ENCODE results near the gene ETNPPL. TPM values are rescaled to one million over a fixed set of nuclear protein-coding genes. Genes with fewer than 3 reads are reported as not detected.

ETNPPL gene
- total RNA-seq, 1 experiment from 2014 or later: 0.66 TPM

DNA sequence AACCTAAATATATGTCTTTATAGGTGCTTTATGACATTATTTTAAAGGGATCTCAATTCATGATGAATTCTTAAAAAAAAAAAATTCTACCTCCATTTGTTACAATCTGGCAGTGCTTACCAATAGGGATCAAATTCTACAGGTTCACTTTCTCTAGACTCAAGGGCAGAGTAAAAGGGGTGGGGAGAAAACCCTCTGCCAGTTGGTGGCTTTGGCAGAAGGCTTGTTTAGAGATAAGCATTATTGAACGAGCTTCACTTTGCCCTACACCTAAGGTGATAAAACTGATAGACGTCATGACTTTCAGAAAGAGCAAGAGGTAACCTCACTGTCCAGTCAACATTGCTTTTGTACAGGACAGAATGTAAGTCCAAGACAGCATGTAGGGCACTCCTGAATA lies 58.9 kb downstream of the ETNPPL start (continued):
- TF ChIP-seq, protein P1, sequence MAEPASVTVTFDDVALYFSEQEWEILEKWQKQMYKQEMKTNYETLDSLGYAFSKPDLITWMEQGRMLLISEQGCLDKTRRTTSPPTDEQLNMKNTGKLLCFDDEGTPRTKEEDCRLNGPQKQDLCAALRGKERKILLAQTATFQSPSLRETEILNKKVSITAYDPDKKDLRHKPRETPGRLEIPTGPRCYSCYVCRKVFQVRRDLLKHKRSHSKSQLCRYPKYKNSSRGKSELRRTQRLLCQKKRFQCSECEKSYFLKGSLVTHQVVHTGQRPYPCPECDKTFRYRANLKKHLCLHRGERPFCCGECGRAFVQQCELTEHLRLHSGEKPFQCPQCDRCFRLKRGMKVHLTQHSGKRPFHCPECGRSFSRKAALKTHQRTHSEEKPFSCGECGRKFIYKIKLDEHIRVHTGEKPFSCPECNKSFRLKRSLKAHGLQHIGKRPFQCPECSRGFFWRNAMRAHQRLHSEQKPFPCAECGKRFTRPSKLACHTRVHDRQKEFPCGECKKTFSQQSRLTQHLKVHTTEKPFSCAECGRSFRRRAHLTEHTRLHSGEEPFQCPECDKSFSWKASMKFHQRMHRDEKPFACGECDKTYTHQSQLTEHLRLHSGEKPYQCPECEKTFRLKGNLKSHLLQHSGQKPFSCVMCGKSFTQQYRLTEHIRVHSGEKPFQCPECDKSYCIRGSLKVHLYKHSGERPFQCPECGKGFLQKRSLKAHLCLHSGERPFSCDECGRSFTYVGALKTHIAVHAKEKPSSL (CRISPR knock-in tag; conservative IDR thresholded peaks at IDR 0.05): no peak
- TF ChIP-seq NR1H2 (CRISPR knock-in tag; IDR thresholded peaks at IDR 0.05): no peak

DNA sequence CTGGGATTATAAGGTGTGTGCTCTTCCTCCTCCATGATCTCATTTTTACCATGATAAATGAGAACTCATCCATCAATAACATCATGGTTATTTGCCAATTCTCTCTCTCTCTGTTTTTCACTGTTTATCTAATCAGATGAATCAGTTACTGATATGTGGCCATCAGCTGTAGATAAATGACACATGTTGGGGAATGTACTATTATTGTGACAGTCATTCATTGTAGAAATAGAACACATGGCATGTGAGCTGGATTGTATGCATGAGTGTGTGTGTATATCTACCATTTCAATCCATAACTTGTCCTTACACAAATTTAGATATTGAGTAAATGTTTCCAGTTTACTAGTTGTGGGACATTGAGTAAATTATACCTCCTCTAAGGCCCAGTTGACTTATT lies 59.5 kb downstream of the ETNPPL start:
- H3K4me1 Mint-ChIP-seq: no peaks in the 10 kb centered on the region
- no peaks in the 10 kb centered on the region for H3K36me3 Mint-ChIP-seq
- POLR2A ChIA-PET: no interaction called here
- CTCF ChIA-PET: no interaction called here
- TF ChIP-seq FOXP1 (CRISPR knock-in tag; IDR thresholded peaks at IDR 0.05; ENCODE audit: borderline replicate concordance): no peak
- TF ChIP-seq, protein P2, sequence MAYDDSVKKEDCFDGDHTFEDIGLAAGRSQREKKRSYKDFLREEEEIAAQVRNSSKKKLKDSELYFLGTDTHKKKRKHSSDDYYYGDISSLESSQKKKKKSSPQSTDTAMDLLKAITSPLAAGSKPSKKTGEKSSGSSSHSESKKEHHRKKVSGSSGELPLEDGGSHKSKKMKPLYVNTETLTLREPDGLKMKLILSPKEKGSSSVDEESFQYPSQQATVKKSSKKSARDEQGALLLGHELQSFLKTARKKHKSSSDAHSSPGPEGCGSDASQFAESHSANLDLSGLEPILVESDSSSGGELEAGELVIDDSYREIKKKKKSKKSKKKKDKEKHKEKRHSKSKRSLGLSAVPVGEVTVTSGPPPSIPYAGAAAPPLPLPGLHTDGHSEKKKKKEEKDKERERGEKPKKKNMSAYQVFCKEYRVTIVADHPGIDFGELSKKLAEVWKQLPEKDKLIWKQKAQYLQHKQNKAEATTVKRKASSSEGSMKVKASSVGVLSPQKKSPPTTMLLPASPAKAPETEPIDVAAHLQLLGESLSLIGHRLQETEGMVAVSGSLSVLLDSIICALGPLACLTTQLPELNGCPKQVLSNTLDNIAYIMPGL (CRISPR knock-in tag; IDR thresholded peaks at IDR 0.05): no peak
- no peak for TF ChIP-seq RELA (CRISPR knock-in tag; IDR thresholded peaks at IDR 0.05; ENCODE audit: borderline replicate concordance)
- no peak for TF ChIP-seq ZNF219 (CRISPR knock-in tag; IDR thresholded peaks at IDR 0.05; ENCODE audit: borderline replicate concordance)
- TF ChIP-seq NR2C2 (CRISPR knock-in tag; IDR thresholded peaks at IDR 0.05): no peak
- TF ChIP-seq ELF4 (CRISPR knock-in tag; IDR thresholded peaks at IDR 0.05; ENCODE audit: low read depth): no peak
- no peak for TF ChIP-seq TCF7 (CRISPR knock-in tag; IDR thresholded peaks at IDR 0.05; ENCODE audit: low read depth)
- TF ChIP-seq, protein P3, sequence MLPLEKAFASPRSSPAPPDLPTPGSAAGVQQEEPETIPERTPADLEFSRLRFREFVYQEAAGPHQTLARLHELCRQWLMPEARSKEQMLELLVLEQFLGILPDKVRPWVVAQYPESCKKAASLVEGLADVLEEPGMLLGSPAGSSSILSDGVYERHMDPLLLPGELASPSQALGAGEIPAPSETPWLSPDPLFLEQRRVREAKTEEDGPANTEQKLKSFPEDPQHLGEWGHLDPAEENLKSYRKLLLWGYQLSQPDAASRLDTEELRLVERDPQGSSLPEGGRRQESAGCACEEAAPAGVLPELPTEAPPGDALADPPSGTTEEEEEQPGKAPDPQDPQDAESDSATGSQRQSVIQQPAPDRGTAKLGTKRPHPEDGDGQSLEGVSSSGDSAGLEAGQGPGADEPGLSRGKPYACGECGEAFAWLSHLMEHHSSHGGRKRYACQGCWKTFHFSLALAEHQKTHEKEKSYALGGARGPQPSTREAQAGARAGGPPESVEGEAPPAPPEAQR (CRISPR knock-in tag; IDR thresholded peaks at IDR 0.05): no peak
- TF ChIP-seq, protein P4, sequence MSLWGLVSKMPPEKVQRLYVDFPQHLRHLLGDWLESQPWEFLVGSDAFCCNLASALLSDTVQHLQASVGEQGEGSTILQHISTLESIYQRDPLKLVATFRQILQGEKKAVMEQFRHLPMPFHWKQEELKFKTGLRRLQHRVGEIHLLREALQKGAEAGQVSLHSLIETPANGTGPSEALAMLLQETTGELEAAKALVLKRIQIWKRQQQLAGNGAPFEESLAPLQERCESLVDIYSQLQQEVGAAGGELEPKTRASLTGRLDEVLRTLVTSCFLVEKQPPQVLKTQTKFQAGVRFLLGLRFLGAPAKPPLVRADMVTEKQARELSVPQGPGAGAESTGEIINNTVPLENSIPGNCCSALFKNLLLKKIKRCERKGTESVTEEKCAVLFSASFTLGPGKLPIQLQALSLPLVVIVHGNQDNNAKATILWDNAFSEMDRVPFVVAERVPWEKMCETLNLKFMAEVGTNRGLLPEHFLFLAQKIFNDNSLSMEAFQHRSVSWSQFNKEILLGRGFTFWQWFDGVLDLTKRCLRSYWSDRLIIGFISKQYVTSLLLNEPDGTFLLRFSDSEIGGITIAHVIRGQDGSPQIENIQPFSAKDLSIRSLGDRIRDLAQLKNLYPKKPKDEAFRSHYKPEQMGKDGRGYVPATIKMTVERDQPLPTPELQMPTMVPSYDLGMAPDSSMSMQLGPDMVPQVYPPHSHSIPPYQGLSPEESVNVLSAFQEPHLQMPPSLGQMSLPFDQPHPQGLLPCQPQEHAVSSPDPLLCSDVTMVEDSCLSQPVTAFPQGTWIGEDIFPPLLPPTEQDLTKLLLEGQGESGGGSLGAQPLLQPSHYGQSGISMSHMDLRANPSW (CRISPR knock-in tag; conservative IDR thresholded peaks at IDR 0.05; ENCODE audit: low read depth): no peak
- TF ChIP-seq, protein P1 (CRISPR knock-in tag; conservative IDR thresholded peaks at IDR 0.05): no peak
- H3K4me3 Mint-ChIP-seq: no peak overlapping the region
- no peaks in the 10 kb centered on the region for H3K9me3 Mint-ChIP-seq
- DNase-seq (ENCODE audit: low spot score) (no peak), ATAC-seq (no peak)
- no peak overlapping the region for H3K27ac Mint-ChIP-seq
- no peaks in the 10 kb centered on the region; the same call in 1 of the 2 replicates for H3K27me3 Mint-ChIP-seq (ENCODE audit: low read depth)

DNA sequence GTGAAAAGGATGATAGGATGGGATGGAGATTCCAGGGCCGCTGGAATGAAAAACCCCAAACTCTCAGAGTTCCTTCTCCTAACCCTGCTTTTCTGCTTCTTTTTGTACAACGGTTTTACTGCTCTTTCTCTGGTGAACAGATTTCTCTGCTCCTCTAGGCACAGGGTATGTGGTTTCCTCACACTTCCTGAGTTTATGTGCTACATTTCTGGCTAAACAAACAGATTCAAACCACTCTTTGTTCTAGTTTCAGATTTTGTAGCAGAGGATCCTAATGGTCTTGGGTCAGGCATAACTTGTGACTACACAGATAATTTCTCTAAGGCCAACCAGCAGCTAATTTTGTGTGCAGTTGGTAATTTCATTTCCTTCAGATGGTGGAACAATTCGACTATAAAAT lies 59.9 kb downstream of the ETNPPL start:
- H3K9me3 Mint-ChIP-seq: no peaks in the 10 kb centered on the region
- no peaks in the 10 kb centered on the region for H3K4me1 Mint-ChIP-seq
- TF ChIP-seq TP53 (CRISPR knock-in tag; IDR thresholded peaks at IDR 0.05) (no peak), GTF2I (CRISPR knock-in tag; conservative IDR thresholded peaks at IDR 0.05) (no peak), MYBL2 (CRISPR knock-in tag; IDR thresholded peaks at IDR 0.05) (no peak), SMAD3 (CRISPR knock-in tag; IDR thresholded peaks at IDR 0.05; ENCODE audit: borderline replicate concordance) (no peak), ZNF232 (CRISPR knock-in tag; IDR thresholded peaks at IDR 0.05) (no peak)
- TF ChIP-seq, protein P5, sequence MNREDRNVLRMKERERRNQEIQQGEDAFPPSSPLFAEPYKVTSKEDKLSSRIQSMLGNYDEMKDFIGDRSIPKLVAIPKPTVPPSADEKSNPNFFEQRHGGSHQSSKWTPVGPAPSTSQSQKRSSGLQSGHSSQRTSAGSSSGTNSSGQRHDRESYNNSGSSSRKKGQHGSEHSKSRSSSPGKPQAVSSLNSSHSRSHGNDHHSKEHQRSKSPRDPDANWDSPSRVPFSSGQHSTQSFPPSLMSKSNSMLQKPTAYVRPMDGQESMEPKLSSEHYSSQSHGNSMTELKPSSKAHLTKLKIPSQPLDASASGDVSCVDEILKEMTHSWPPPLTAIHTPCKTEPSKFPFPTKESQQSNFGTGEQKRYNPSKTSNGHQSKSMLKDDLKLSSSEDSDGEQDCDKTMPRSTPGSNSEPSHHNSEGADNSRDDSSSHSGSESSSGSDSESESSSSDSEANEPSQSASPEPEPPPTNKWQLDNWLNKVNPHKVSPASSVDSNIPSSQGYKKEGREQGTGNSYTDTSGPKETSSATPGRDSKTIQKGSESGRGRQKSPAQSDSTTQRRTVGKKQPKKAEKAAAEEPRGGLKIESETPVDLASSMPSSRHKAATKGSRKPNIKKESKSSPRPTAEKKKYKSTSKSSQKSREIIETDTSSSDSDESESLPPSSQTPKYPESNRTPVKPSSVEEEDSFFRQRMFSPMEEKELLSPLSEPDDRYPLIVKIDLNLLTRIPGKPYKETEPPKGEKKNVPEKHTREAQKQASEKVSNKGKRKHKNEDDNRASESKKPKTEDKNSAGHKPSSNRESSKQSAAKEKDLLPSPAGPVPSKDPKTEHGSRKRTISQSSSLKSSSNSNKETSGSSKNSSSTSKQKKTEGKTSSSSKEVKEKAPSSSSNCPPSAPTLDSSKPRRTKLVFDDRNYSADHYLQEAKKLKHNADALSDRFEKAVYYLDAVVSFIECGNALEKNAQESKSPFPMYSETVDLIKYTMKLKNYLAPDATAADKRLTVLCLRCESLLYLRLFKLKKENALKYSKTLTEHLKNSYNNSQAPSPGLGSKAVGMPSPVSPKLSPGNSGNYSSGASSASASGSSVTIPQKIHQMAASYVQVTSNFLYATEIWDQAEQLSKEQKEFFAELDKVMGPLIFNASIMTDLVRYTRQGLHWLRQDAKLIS (CRISPR knock-in tag; IDR thresholded peaks at IDR 0.05; ENCODE audit: borderline replicate concordance): no peak

More for the DNA sequence above, 59.9 kb downstream of the ETNPPL start:
- no peak for DNase-seq (ENCODE audit: low spot score)
- ATAC-seq: no peak
- Mint-ChIP-seq H3K36me3 (no peaks in the 10 kb centered on the region), H3K4me3 (no peak overlapping the region), H3K27ac (no peak overlapping the region), H3K27me3 (ENCODE audit: low read depth) (no peaks in the 10 kb centered on the region; the same call in 1 of the 2 replicates)
- ChIA-PET POLR2A (no interaction called here), CTCF (no interaction called here)
